Vagina (tissue), 2 donors: Measurements from ENCODE around the gene IL6R.

Experiments used
- POLR2A ChIP-seq, 2 donors: fragments of 450-650 bp; IDR thresholded peaks; one replicate each; pipeline ENCODE4 v1.6.1; 2017; ENCODE audit warnings: antibody characterized with exemption in 2 of 2, mild to moderate bottlenecking in 2 of 2, moderate library complexity in 2 of 2
- POLR2AphosphoS5 ChIP-seq, 2 donors: sonication (generic); formaldehyde crosslinking; IDR thresholded peaks; one replicate each; pipeline ENCODE4 v1.9.0; 2017; ENCODE audit warnings: antibody characterized with exemption in 2 of 2, mild to moderate bottlenecking in 2 of 2, low read depth in 1 of 2; ENCODE audit not compliant: insufficient read depth in 1 of 2
- TF ChIP-seq, protein P1 (sequence below), 3 experiments: fragments of 450-650 bp in 2 of 3; fragments of 200-600 bp in 1 of 3; sonication (generic) in 1 of 3; IDR thresholded peaks; one replicate each; pipeline ENCODE4 v1.5.1; 2017 to 2019; ENCODE audit warnings: antibody characterized with exemption in 3 of 3, mild to moderate bottlenecking in 2 of 3, moderate library complexity in 2 of 3

- TF ChIP-seq, protein P1, sequence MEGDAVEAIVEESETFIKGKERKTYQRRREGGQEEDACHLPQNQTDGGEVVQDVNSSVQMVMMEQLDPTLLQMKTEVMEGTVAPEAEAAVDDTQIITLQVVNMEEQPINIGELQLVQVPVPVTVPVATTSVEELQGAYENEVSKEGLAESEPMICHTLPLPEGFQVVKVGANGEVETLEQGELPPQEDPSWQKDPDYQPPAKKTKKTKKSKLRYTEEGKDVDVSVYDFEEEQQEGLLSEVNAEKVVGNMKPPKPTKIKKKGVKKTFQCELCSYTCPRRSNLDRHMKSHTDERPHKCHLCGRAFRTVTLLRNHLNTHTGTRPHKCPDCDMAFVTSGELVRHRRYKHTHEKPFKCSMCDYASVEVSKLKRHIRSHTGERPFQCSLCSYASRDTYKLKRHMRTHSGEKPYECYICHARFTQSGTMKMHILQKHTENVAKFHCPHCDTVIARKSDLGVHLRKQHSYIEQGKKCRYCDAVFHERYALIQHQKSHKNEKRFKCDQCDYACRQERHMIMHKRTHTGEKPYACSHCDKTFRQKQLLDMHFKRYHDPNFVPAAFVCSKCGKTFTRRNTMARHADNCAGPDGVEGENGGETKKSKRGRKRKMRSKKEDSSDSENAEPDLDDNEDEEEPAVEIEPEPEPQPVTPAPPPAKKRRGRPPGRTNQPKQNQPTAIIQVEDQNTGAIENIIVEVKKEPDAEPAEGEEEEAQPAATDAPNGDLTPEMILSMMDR (IDR thresholded peaks at IDR 0.05) = no peak
- TF ChIP-seq POLR2A (IDR thresholded peaks at IDR 0.05) = no peak
- no peak for TF ChIP-seq POLR2AphosphoS5 (IDR thresholded peaks at IDR 0.05; ENCODE audit: insufficient read depth in 1 of 2, low read depth in 1 of 2)
Observed at GRCh38 chr1:154441241-154441888, 36.2 kb downstream of the IL6R start.
